HG03432 (cell line): ENCODE data around the gene XPNPEP3.
"Not testable (repeated sequence)": the region's sequence is repeated elsewhere in the genome, so short reads cannot be mapped to it uniquely, and the experiment has no call there.

Experiments used
- ATAC-seq: cut with Tn5 transposase; IDR thresholded peaks from one replicate; pipeline ENCODE4 v1.9.1; 2021; ENCODE audit warnings: mild to moderate bottlenecking, moderate library complexity; ENCODE audit not compliant: unreplicated experiment

The XPNPEP3 gene

GRCh38 chr22:40855979-40856512, 902 bp upstream of the XPNPEP3 start:
- ATAC-seq: peak; percentile 22

GRCh38 chr22:40857309-40857855, 434 bp downstream of the XPNPEP3 start:
- no peak for ATAC-seq

GRCh38 chr22:40862013-40862412, 5.1 kb downstream of the XPNPEP3 start, which contains the start of gene DNAJB7:
TSS of gene DNAJB7 (minus strand) at chr22:40862113. CDS start at chr22:40861994, 119 bp downstream.
- no peak for ATAC-seq

GRCh38 chr22:40862537-40862936, 5.6 kb downstream of the XPNPEP3 start:
- ATAC-seq: no peak

GRCh38 chr22:40867109-40867508, 10.2 kb downstream of the XPNPEP3 start:
- ATAC-seq: no peak

GRCh38 chr22:40868379-40868778, 11.4 kb downstream of the XPNPEP3 start:
- ATAC-seq: not testable (repeated sequence)

- ATAC-seq: no peak
Observed at GRCh38 chr22:40874016-40874415, 17.1 kb downstream of the XPNPEP3 start.

GRCh38 chr22:40875111-40875510, 18.2 kb downstream of the XPNPEP3 start:
- ATAC-seq: no peak

GRCh38 chr22:40876907-40877306, 20.0 kb downstream of the XPNPEP3 start:
- no peak for ATAC-seq

- no peak for ATAC-seq
Observed at GRCh38 chr22:40877488-40877887, 20.5 kb downstream of the XPNPEP3 start.

GRCh38 chr22:40878922-40879321, 22.0 kb downstream of the XPNPEP3 start:
- ATAC-seq: no peak

- ATAC-seq: no peak
Observed at GRCh38 chr22:40889116-40889515, 32.2 kb downstream of the XPNPEP3 start.

GRCh38 chr22:40890881-40891280, 33.9 kb downstream of the XPNPEP3 start:
- ATAC-seq: no peak

- ATAC-seq: no peak
Observed at GRCh38 chr22:40894417-40894816, 37.5 kb downstream of the XPNPEP3 start.

GRCh38 chr22:40898850-40899357, 42.0 kb downstream of the XPNPEP3 start:
- ATAC-seq: no peak

GRCh38 chr22:40904101-40904500, 47.2 kb downstream of the XPNPEP3 start:
- ATAC-seq: no peak

GRCh38 chr22:40908895-40909294, 51.9 kb downstream of the XPNPEP3 start:
- no peak for ATAC-seq

GRCh38 chr22:40911772-40912171, 54.8 kb downstream of the XPNPEP3 start:
- ATAC-seq: no peak

GRCh38 chr22:40912987-40913386, 56.0 kb downstream of the XPNPEP3 start:
- not testable (repeated sequence) for ATAC-seq

GRCh38 chr22:40919446-40919845, 62.5 kb downstream of the XPNPEP3 start:
- ATAC-seq: no peak

GRCh38 chr22:40920526-40920925, 63.6 kb downstream of the XPNPEP3 start:
- no peak for ATAC-seq

- no peak for ATAC-seq
Observed at GRCh38 chr22:40922484-40923303, 65.7 kb downstream of the XPNPEP3 start.
